ENCODE data around the gene NFU1.

The NFU1 gene

GRCh38 chr2:69436938-69437750 lies at the start of gene NFU1:
Gene NFU1, minus strand, starts transcription at chr2:69437435. Its CDS starts 13 bp downstream, at chr2:69437422.
- Histone ChIP-seq H3K4me1 (ENCODE audit: control insufficient read depth, insufficient read depth, low read length) (peaks cover 3% of the 10 kb centered on the region), H3K4me3 (ENCODE audit: low read depth, low read length) (peak within 1 kb of the TSS; percentile 75), H3K27ac (ENCODE audit: extremely low read depth, low read depth, low read length) (peak within 1 kb of the TSS; percentile 86), H3K9me3 (ENCODE audit: control insufficient read depth, insufficient read depth, low read depth, low read length) (no peaks in the 10 kb centered on the region), H3K36me3 (ENCODE audit: control insufficient read depth in 2 of 2, insufficient read depth in 1 of 2, low read length in 2 of 2) (no peaks in the 10 kb centered on the region)
- ChIA-PET CTCF (interaction anchor here (0.6 to 2.1 kb wide), 13 partner anchors 14 to 1426 kb away, joined by 3 to 14 read pairs (median 3); no protein-coding TSS in a partner anchor), POLR2A (interaction anchor here (0.6 to 1.9 kb wide), 17 partner anchors 14 to 672 kb away, joined by 3 to 12 read pairs (median 3); partner anchors contain the start of genes ANXA4, GFPT1 and MXD1)
- peak; percentile 27; the same call in 1 of the 2 replicates for TF ChIP-seq ZSCAN30 (tag by site-specific recombination; IDR thresholded peaks at IDR 0.05)
- 0 out of 2 replicates have a peak, but pooled peaks have one; percentile 49 for TF ChIP-seq KLF9 (tag by site-specific recombination; IDR thresholded peaks at IDR 0.05; ENCODE audit: low read depth)
- peak; percentile 90 for TF ChIP-seq SP2 (tag by site-specific recombination; IDR thresholded peaks at IDR 0.05)
- peak; percentile 22; the same call in 1 of the 2 replicates for TF ChIP-seq ZBTB20 (tag by site-specific recombination; IDR thresholded peaks at IDR 0.05)
- TF ChIP-seq HIC1 (tag by site-specific recombination; IDR thresholded peaks at IDR 0.05): peak; percentile 47; the same call in 1 of the 2 replicates
- no peak for TF ChIP-seq AEBP2 (tag by site-specific recombination; IDR thresholded peaks at IDR 0.05; ENCODE audit: borderline replicate concordance)
- peak; percentile 91 for TF ChIP-seq ZNF629 (tag by site-specific recombination; IDR thresholded peaks at IDR 0.05)
- TF ChIP-seq ZBTB10 (tag by site-specific recombination; IDR thresholded peaks at IDR 0.05): peak; percentile 51; the same call in 1 of the 2 replicates
- TF ChIP-seq ZNF366 (tag by site-specific recombination; conservative IDR thresholded peaks at IDR 0.05): no peak
- no peak for TF ChIP-seq ZIC2 (tag by site-specific recombination; IDR thresholded peaks at IDR 0.05)
- TF ChIP-seq ZNF600 (tag by site-specific recombination; IDR thresholded peaks at IDR 0.05): peak; percentile 82
- peak; percentile 96 for TF ChIP-seq ZFP37 (tag by site-specific recombination; IDR thresholded peaks at IDR 0.05)
- no peak for TF ChIP-seq ZNF704 (tag by site-specific recombination; IDR thresholded peaks at IDR 0.05)
- no peak for TF ChIP-seq ZNF155 (tag by site-specific recombination; IDR thresholded peaks at IDR 0.05)
- peak; percentile 47; the same call in 1 of the 2 replicates for TF ChIP-seq KLF1 (tag by site-specific recombination; IDR thresholded peaks at IDR 0.05)
- TF ChIP-seq ZNF677 (tag by site-specific recombination; IDR thresholded peaks at IDR 0.05): no peak
- TF ChIP-seq BCL11A (tag by site-specific recombination; IDR thresholded peaks at IDR 0.05; ENCODE audit: low read depth): no peak
- TF ChIP-seq ZNF660 (tag by site-specific recombination; IDR thresholded peaks at IDR 0.05): peak; percentile 71
- no peak for TF ChIP-seq ATF2 (tag by site-specific recombination; IDR thresholded peaks at IDR 0.05; ENCODE audit: low read depth)
- TF ChIP-seq SETDB1 (IDR thresholded peaks at IDR 0.05; ENCODE audit: insufficient read length, low read length): no peak
- peak; percentile 71; the same call in 1 of the 2 replicates for TF ChIP-seq ZNF324 (tag by site-specific recombination; IDR thresholded peaks at IDR 0.05)
- no peak for TF ChIP-seq ZNF514 (tag by site-specific recombination; IDR thresholded peaks at IDR 0.05)
- 0 out of 2 replicates have a peak, but pooled peaks have one; percentile 32 for TF ChIP-seq ZNF777 (tag by site-specific recombination; IDR thresholded peaks at IDR 0.05; ENCODE audit: borderline replicate concordance)
- no peak for TF ChIP-seq ZSCAN18 (tag by site-specific recombination; IDR thresholded peaks at IDR 0.05)
- TF ChIP-seq ZBTB48 (tag by site-specific recombination; IDR thresholded peaks at IDR 0.05): peak; percentile 90
